Measurements from ENCODE around the gene RNASET2. TPM values are rescaled to one million over a fixed set of nuclear protein-coding genes. Genes with fewer than 3 reads are reported as not detected.

Gene RNASET2
- total and polyA plus RNA-seq, 2 of the 13 experiments (the other 11 are each of a cell fraction or from before 2014, with no cell fraction given) = 44.6 to 597 TPM

- TF ChIP-seq ZNF574 (CRISPR knock-in tag; IDR thresholded peaks at IDR 0.05) = no peak; the same call in none of the 2 replicates
- TF ChIP-seq TBL1XR1 (IDR thresholded peaks at IDR 0.05; ENCODE audit: borderline replicate concordance, low read length, partially characterized antibody) = no peak
- no peak; a peak in 1 of 4 replicates for TF ChIP-seq REST (IDR thresholded peaks at IDR 0.05; ENCODE audit: borderline replicate concordance in 1 of 2, low read depth in 1 of 2, low read length in 2 of 2)
- peak; percentile 76; the same call in 1 of the 2 replicates for TF ChIP-seq STAT6 (CRISPR knock-in tag; IDR thresholded peaks at IDR 0.05; ENCODE audit: borderline replicate concordance)
- peak; percentile 50 for TF ChIP-seq ASH2L (IDR thresholded peaks at IDR 0.05; ENCODE audit: insufficient read length, low read depth, low read length)
- TF ChIP-seq FOXO4 (CRISPR knock-in tag; conservative IDR thresholded peaks at IDR 0.05) = no peak
- TF ChIP-seq ELK4 (CRISPR knock-in tag; IDR thresholded peaks at IDR 0.05; ENCODE audit: borderline replicate concordance) = no peak
- no peak for TF ChIP-seq NFE2 (CRISPR knock-in tag; IDR thresholded peaks at IDR 0.05)
- TF ChIP-seq HMG20A (CRISPR knock-in tag; IDR thresholded peaks at IDR 0.05; ENCODE audit: borderline replicate concordance) = no peak
- 0 out of 2 replicates have a peak, but pooled peaks have one; percentile 44 for TF ChIP-seq ZNF639 (CRISPR knock-in tag; conservative IDR thresholded peaks at IDR 0.05)
Observed at GRCh38 chr6:166956444-166957086, at the start of gene RNASET2 (continued).

All from HepG2 (cell line).